Activated naive CD4-positive, alpha-beta T cell treated with anti-CD3 and anti-CD28 coated beads, Interleukin-2, amount 50 U/mL, for 72 hours (primary cell): Measurements from ENCODE around the gene ASB2. TPM values are rescaled to one million over a fixed set of nuclear protein-coding genes. Genes with fewer than 3 reads are reported as not detected.

Source experiments
- ATAC-seq, 2 donors: fragments of 150-1000 bp; cut with Tn5 transposase; 2 replicates each; pipeline ENCODE4 v1.10.0; 2021; ENCODE audit warnings: mild to moderate bottlenecking in 2 of 2, moderate library complexity in 2 of 2
- DNase-seq, 2 donors: peaks; one replicate each; pipeline ENCODE4 v3.0.0; 2021 to 2022; ENCODE audit warnings: low spot score in 2 of 2
- H3K27ac Mint-ChIP-seq, 2 donors: one replicate each; pipeline ENCODE4 v1.8.0; 2022; ENCODE audit warnings: mild to moderate bottlenecking in 2 of 2, mixed read lengths in 2 of 2
- H3K36me3 Mint-ChIP-seq, 2 donors: one replicate each; pipeline ENCODE4 v1.8.0; 2022; ENCODE audit warnings: mixed read lengths in 2 of 2
- H3K9me3 Mint-ChIP-seq, 2 donors: one replicate each; pipeline ENCODE4 v1.8.0; 2022; ENCODE audit warnings: mixed read lengths in 2 of 2
- total RNA-seq, 2 donors: library from RNA; stranded (reverse); gene quantifications; one replicate each; pipeline ENCODE4 v1.2.3, GENCODE V29; 2022

Gene ASB2
- total RNA-seq, 2 donors from 2014 or later = 12.9 to 50.0 TPM

DNA sequence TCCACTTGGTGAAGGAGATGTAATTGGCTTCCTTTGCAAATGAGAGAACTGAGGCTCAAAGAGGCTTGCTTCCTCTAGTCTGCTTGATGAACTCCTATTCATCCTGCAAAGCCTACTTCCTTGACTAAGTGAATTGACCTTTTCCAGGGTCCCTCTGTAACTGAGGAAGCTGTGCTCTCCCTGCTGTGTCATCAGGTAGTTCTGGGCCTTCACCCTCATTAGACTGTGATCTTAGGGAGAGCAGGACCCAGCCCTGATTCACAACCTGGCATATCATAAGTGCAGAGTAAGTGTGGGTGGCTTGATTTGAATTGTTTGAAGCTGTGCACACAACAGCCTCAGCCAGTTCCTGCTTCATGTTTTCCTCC, 16.3 kb downstream of the ASB2 start:
- peaks cover 4 to 40% of the 10 kb centered on the region in 2 donors for H3K36me3 Mint-ChIP-seq
- peaks cover 7% of the 10 kb centered on the region in 2 donors for H3K9me3 Mint-ChIP-seq
- peak; percentile 40 to 62 for ATAC-seq
- peak overlapping the region; percentile 94 to 99 for H3K27ac Mint-ChIP-seq
- peak in 1 of 2 donors; percentile 71 for DNase-seq

DNA sequence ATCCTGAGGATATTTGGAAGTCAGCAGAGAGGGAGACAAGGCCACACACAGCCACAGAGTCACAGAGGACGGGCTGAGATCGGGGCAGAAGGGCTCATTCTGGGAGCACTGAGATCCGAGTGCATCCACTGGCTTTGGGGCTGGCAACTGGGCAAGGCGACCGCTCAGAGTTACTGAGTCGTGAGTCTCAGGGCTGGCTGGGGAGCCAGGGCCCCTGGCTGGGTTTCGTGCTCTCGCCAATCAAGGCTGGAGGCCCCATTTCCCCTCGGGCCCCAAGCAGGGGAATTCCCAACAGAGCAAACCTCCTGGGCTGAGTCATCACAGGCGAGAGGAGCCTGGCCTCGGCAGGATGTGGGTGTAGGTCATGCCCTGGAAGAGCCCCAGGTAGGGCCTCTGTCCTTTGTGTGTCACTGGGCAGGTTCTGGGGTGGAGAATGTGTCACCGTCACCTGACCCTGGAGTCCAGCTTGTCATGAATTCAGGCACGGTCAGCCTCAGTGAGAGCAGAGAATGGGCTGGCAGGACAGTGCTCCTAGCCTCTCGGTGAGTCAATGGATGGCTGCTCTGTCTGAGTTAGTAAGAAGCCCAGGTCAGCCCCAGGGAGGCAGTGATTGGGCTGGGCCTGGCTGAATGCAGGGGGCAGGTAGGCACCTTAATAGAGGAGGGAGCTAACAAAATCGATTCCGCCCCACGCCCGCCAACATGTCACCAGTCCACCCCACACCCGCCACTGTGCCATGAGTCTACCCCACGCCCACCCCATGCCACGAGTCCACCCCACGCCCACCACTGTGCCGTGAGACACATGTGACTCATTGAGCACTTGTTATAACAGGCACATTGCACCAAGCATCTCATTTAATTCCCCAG, 16.9 kb downstream of the ASB2 start:
- peak; percentile 87 to 88 for ATAC-seq
- H3K27ac Mint-ChIP-seq = peak overlapping the region; percentile 94 to 99
- DNase-seq = peak; percentile 88 to 97
- H3K36me3 Mint-ChIP-seq = peaks cover 8 to 38% of the 10 kb centered on the region in 2 donors
- H3K9me3 Mint-ChIP-seq = peaks cover under 1 to 1% of the 10 kb centered on the region in 2 donors

DNA sequence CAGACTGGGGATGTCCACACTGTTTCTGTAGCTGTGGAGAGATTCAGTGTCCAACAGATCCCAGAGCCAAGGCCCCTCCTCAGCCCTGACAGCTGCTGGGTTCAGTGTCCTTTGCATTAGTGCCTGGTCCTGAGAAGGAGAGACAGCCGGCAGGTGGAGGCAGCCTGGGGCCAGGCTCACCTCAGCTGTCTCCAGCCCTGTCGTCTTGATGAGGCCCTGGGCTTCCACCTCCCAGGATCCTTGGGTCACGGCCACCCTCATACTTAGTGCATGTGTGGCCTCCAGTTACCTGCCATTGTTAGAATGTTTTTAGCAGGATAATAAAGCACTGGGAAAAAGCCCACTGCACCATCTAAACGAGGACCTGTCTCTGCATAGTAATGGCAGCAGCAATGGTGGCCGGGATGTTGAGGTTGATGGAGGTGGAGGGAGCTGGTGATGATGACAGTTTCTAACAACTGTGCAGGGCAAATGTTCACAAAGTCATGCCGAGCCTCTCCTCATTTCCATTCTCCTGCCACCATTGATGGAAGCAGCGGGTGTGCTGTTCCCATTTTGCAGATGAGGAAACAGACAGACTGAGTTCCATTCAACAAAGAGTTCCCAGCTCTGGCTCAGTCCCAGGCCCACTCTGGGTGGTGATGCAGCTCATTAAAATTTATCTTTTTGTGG, 17.7 kb downstream of the ASB2 start:
- H3K27ac Mint-ChIP-seq = peak overlapping the region; percentile 94 to 99
- H3K9me3 Mint-ChIP-seq = no peaks in the 10 kb centered on the region
- no peak for ATAC-seq
- no peak for DNase-seq
- peaks cover 10 to 41% of the 10 kb centered on the region in 2 donors for H3K36me3 Mint-ChIP-seq

DNA sequence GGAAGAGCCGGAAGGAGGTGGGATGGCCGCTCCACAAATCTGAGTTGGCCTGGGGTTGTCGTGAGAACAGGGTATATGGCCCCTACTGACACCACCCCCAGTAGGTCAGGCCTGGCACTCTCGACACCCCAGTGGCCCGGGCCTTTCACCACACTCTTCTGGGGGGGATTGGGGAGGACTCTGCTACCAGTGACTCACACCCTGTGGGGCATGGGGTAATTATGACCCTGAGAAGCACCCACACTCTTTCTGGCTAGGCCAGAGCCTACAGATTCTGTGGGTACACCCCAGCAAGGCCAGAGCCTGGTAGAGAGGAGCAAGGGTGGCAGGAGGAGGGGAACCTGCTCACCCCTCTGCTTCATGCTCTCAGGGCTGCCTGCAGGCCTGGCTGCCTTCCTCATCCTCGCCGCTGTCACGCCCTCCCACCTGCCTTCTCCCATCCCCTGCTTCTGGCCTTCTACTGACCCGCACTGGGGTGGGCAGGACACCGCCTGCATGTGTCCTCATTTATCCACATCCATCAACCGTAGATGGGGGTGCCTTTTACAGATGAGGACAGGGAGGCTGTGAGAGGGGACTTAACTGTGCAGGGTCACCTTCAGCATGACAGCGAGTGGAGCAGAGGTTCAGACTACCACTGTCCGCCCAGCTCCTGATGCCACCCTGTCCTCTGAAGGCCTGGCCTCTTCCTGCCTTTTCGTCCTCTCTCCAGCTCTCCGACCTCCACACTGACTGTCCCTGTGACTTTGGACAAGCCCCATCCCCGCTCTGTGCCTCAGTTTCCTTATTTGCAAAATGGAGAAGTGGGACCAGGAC, 18.4 kb downstream of the ASB2 start:
- no peak for DNase-seq
- peak overlapping the region; percentile 94 to 99 for H3K27ac Mint-ChIP-seq
- peaks cover 10 to 45% of the 10 kb centered on the region in 2 donors for H3K36me3 Mint-ChIP-seq
- no peaks in the 10 kb centered on the region for H3K9me3 Mint-ChIP-seq
- no peak for ATAC-seq

DNA sequence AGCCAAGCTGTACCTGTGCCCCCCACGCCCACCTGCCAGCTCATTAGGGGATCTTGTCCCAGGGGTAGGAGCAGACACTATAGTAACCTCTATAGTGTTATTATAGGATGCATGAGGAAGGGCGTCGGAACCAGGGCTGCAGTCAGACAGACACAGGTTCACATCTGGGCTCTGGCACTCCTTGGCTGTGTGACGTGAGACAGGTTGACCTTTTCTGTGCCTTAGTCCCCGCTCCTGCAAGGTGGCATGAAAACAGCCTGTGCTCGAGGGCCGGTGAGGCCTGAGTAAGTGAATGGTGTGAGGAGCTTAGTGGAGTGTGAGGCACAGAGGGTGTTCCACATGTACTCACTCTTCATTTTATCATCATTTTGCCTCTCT, 19.0 kb downstream of the ASB2 start:
- ATAC-seq (no peak), DNase-seq (no peak)
- peaks cover 10 to 47% of the 10 kb centered on the region in 2 donors for H3K36me3 Mint-ChIP-seq
- no peaks in the 10 kb centered on the region for H3K9me3 Mint-ChIP-seq
- peak overlapping the region; percentile 94 to 96 for H3K27ac Mint-ChIP-seq

DNA sequence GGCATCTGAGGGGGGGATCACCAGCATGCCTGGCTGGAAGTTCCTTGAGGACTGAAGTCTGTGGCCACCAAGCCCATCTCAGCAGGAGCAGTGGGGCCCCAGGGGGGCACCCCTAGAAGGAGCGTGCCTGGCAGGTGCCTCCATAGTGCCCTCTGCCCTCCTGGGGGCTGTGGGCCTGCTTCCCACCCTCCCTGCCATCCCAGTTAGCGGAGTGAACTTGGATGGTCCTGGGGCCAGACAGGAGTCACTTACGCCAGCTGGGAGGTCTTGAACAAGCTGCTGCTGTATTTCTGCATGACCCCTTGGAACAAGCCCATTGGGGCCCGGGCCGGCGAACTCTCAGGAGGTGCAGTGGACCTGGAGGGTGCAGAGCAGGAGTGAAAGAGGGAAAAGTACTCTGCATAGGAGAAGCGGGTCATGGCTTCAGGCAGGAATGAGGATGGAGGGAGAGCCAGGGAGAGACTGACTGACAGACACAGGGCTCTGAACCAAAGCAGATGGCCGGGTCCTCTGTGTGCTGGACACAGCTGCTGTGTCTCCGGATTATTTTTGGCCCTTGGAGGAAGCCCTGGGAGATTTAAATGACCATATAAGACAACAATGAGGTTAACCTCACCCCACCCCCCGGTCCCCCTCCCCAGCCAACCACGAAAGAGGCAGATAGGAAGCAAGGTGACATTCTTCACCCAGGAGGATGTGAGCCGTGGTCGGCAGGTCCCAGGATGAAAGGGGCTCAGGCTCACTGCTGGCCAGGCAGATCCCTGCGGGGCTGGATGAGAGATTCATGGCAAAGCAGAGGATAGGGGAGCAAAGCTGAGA, 19.6 kb downstream of the ASB2 start:
- peak overlapping the region; percentile 94 to 96 for H3K27ac Mint-ChIP-seq
- peaks cover 10 to 43% of the 10 kb centered on the region in 2 donors for H3K36me3 Mint-ChIP-seq
- ATAC-seq (no peak), DNase-seq (no peak)
- no peaks in the 10 kb centered on the region for H3K9me3 Mint-ChIP-seq

DNA sequence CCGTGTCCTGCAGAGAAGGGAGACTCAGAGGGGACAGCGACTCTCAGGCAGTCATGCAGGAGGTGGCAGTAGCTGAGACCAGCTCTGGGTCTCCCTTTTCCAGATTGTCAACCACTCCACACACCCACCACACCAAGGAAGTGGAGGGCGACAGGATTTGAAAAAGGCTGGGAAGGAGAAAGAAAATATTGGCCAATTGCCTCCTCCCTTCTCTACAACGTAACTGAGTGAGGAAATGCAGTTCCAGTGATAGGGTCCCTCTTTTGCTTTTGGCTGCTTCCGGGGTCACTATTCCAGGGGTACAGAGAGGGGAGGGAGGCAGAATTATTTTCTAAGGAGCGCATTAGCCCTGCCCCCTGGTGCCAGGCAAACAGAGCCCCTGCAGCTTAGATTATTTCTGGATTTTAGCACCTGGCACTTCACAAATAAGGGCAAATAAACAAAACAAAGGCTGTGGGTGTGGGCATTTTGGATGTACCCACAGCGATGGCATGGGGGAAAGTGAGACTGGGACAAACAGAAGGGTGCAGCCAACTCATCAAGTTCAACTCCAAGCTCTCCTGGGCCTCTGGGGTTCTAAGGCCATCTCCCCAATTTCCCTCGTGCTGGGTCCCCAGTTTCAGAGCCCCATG, 20.4 kb downstream of the ASB2 start:
- ATAC-seq = no peak
- H3K36me3 Mint-ChIP-seq = peaks cover 10 to 41% of the 10 kb centered on the region in 2 donors
- no peaks in the 10 kb centered on the region for H3K9me3 Mint-ChIP-seq

DNA sequence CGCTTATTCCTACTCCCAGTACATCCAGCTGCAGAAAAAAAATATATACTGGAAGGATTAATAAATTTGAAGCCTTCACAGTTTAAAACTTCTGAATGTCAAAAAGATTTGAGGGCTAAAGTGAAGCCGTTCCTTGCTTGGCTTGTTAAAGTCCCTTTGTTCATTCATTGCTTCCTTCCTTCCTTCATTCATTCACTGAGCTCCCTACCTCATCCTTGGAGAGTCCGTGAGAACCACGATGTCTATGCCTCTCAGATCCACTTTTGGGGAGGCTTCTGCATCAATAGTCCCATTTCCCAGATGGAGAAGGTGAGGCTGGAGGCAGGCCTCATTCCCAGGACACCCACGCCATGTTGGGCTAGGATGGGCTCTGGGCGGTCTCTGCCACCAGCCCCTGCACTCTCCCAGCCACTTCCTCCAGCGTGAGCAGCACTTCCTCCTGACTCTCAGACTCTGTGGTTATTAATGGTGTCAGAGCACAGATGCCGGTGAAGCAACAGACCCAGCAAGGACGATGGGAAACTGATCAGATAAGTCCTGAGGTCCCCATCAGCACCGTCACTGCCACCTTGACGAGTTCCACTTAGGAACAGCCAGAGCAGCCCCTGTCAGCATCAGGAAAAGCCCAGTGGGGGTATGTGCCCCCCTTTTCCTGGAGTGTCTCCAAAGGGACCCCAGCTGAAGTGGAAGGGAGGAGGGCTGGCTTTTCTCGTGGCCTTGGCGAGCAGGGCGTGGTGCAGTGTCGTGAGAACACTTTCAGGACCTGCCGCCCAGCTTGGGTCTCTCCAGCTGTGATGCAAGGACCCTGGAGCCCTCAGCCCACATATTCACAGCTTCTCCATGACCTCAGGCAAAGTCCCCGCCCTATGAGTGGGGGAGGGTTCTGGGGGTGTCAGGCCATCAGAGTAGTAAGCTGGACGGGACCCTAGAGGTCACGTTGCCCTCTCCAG, 21.2 kb downstream of the ASB2 start:
- Mint-ChIP-seq H3K36me3 (peaks cover 10 to 48% of the 10 kb centered on the region in 2 donors), H3K9me3 (no peaks in the 10 kb centered on the region), H3K27ac (peak overlapping the region; percentile 94)
- DNase-seq (no peak), ATAC-seq (no peak)

More for the DNA sequence above, 20.4 kb downstream of the ASB2 start:
- no peak for DNase-seq
- peak overlapping the region; percentile 94 for H3K27ac Mint-ChIP-seq

DNA sequence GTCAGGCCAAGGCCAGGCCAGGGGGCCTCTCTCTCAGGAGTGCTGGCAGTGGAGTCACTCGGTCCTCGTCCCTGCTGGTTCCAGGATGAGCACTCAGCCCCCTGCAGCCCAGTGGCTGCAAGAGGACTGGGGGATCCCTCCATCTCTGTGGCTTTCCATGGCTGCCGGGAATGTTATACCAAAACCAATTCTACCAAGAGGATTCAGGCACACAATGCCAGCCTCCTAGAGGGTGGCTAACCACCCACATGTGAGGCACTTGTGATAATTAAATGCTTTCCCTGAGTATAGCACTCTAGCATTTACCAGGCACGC, 21.9 kb downstream of the ASB2 start:
- H3K27ac Mint-ChIP-seq = peak overlapping the region in 1 of 2 donors; percentile 94
- no peak for DNase-seq
- ATAC-seq = no peak
- no peaks in the 10 kb centered on the region for H3K9me3 Mint-ChIP-seq
- peaks cover 10 to 52% of the 10 kb centered on the region in 2 donors for H3K36me3 Mint-ChIP-seq

DNA sequence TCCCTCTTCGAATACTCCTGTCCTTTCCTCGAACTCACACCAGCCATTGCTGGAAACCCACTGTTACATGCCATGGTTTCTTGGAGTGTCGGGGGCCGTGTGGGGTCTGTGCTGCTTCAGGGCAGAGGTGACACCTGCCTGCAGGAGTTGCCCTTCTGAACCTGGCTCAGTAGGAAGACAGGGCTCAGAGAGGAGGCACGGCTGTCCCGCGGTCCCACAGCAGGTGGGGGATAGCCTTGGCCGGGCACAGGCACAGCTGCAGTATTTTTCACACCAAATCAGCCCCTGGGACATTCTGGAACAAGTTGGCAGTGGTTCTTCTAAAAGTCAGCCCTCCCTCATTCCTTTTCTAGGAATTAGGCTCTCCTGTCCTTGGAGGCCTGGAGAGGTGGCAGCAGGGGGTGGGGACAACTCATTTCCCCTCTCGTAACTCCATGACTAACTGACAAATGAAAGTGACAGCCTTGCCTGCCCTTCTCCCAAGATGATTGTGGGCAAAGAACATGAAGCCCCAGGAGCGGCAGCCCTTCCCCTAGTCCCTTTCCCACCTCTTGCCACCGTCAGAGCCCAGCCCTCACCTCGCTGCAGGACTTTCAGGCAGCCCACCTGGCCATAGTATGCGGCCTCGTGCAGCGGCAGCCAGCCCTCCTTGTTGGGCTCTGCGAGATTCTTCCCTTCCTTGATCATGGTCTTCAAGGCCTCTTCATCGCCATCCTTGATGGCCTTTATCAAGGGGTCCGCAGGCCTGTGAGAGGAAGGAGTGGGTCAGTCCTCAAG, 22.4 kb downstream of the ASB2 start:
- ATAC-seq = no peak
- no peak for DNase-seq
- H3K9me3 Mint-ChIP-seq = no peaks in the 10 kb centered on the region
- H3K27ac Mint-ChIP-seq = peak overlapping the region in 1 of 2 donors; percentile 79
- peaks cover 10 to 47% of the 10 kb centered on the region in 2 donors for H3K36me3 Mint-ChIP-seq

DNA sequence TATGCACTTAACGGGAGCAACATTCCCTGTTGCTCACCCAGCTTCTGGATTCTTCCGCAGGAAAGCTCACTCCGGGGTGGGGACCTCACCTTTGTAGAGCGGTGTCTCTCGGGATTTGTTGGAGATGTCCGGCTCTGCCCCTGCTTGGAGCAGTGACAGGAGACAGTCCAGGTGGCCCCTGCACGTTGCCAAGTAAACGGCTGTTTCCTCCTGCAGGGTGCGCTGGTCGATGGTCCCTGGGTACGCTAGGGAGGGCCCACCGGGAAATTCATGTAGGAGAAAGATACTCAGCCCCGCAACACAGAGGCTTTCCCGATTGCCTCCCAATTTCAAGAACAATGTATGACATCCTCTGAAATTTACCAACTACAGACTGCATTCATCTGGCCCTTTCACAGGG, 23.1 kb downstream of the ASB2 start:
- H3K9me3 Mint-ChIP-seq = no peaks in the 10 kb centered on the region
- DNase-seq = no peak
- no peak for ATAC-seq
- H3K36me3 Mint-ChIP-seq = peaks cover 10 to 45% of the 10 kb centered on the region in 2 donors
- H3K27ac Mint-ChIP-seq = no peak overlapping the region

DNA sequence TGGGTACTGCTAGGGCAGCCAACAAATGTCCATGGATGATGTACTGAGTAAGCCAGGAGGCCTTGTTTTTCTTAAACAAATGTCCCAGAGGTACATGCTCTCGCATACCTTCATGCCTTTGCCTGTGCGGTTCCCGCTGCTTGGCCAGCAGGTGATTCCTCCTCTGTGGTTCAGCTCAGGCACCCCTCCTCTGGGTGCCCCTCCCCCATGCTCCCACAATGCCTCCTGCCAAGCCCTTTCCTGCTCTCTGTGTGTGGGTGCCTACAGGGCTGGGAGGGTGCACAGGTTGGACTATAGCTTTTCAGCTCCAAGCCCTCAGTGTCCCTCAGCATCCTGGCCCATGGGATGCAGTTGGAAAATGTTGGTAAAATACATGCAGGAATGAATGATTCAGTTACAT, 23.5 kb downstream of the ASB2 start:
- Mint-ChIP-seq H3K36me3 (peaks cover 10 to 45% of the 10 kb centered on the region in 2 donors), H3K27ac (peak overlapping the region in 1 of 2 donors; percentile 46), H3K9me3 (no peaks in the 10 kb centered on the region)
- ATAC-seq (no peak), DNase-seq (no peak)

DNA sequence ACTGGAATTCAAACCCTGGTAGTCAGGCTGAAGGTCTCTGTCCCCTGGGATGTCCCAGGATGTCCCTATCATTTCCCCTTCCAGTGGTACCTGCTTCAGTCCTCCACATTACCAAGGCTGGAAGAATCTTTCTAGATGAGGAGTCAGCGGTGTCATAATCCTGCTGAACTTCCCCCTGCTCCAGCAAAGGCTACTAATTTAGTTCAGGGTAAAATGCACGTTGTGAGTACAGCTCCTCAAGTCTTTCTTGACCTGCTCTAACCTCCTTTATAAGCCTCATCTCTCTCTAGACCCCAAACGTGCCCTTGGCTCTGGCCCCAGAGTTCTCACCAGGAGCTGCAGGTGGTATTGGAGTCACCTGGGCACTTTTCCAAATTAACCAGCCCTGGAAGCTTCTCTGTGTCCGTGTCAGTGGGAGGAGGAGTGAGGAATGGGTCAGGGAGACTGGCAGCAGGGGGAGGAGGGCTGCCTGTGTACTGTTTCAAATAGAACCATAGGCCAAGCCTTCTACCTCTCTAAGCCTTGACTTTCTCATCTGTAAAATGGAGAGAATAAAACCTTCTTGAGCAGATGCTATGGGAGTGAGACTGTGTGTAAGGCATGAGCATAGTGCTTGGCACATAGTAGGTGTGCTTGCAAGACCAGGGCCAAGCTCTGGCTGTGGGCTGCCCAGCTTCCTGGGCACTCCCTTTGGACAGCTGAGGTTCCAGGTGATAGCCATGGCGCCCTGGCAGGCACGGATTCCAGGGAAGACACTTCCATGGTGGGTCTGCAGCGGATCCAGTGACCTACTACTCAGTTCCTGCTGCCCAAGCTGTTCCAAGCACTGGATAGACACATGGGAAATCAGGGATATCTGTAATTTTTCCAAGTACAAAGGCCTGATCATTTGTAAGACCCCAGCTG, 24.5 kb downstream of the ASB2 start:
- Mint-ChIP-seq H3K27ac (peak overlapping the region in 1 of 2 donors; percentile 14), H3K36me3 (peaks cover 10 to 49% of the 10 kb centered on the region in 2 donors), H3K9me3 (no peaks in the 10 kb centered on the region)
- DNase-seq (no peak), ATAC-seq (no peak)
